ENCODE measurements around the gene GULP1. TPM values are rescaled to one million over a fixed set of nuclear protein-coding genes. Genes with fewer than 3 reads are reported as not detected.

GULP1 gene
- total RNA-seq, 4 donors from 2014 or later: 14.3 to 128 (median 95.7) TPM

DNA sequence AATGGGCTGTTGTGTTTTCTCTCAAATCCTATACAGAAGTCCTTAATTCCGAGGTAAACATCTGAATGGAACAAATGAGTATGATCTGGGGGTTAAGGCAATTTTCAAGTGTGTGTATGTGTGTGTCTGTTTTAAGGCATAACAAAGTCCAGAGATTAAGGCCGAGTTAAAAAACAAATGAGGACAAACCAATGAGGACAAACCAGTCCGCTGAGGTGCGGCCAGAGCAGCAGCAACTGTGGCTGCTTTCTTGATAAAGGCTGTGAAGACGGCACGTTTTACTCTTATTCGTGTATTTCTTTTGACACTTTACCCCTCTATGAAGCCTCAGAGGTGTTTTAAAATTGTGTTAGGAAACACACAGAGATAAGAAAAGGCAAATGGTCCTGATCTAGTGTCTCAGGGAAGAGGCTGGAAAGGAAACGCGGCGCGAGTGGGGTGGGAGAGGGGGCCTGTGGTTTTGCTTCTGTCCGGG, 495 bp upstream of the GULP1 start:
- Histone ChIP-seq H3K27ac (peak overlapping the region; percentile 98 to 99), H3K36me3 (no peaks in the 10 kb centered on the region), H3K9me3 (no peaks in the 10 kb centered on the region), H3K4me1 (peaks cover 0 to 11% of the 10 kb centered on the region in 2 donors), H3K27me3 (no peaks in the 10 kb centered on the region), H3K4me3 (peak overlapping the region; percentile 76 to 90)
- TF ChIP-seq, protein P1, sequence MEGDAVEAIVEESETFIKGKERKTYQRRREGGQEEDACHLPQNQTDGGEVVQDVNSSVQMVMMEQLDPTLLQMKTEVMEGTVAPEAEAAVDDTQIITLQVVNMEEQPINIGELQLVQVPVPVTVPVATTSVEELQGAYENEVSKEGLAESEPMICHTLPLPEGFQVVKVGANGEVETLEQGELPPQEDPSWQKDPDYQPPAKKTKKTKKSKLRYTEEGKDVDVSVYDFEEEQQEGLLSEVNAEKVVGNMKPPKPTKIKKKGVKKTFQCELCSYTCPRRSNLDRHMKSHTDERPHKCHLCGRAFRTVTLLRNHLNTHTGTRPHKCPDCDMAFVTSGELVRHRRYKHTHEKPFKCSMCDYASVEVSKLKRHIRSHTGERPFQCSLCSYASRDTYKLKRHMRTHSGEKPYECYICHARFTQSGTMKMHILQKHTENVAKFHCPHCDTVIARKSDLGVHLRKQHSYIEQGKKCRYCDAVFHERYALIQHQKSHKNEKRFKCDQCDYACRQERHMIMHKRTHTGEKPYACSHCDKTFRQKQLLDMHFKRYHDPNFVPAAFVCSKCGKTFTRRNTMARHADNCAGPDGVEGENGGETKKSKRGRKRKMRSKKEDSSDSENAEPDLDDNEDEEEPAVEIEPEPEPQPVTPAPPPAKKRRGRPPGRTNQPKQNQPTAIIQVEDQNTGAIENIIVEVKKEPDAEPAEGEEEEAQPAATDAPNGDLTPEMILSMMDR (IDR thresholded peaks at IDR 0.05): no peak
- TF ChIP-seq POLR2A (IDR thresholded peaks at IDR 0.05): no peak
- intact Hi-C loops (cut with DNase I; ENCODE audit: low total_unique reads): no loop called here
- DNase-seq: no peak

DNA sequence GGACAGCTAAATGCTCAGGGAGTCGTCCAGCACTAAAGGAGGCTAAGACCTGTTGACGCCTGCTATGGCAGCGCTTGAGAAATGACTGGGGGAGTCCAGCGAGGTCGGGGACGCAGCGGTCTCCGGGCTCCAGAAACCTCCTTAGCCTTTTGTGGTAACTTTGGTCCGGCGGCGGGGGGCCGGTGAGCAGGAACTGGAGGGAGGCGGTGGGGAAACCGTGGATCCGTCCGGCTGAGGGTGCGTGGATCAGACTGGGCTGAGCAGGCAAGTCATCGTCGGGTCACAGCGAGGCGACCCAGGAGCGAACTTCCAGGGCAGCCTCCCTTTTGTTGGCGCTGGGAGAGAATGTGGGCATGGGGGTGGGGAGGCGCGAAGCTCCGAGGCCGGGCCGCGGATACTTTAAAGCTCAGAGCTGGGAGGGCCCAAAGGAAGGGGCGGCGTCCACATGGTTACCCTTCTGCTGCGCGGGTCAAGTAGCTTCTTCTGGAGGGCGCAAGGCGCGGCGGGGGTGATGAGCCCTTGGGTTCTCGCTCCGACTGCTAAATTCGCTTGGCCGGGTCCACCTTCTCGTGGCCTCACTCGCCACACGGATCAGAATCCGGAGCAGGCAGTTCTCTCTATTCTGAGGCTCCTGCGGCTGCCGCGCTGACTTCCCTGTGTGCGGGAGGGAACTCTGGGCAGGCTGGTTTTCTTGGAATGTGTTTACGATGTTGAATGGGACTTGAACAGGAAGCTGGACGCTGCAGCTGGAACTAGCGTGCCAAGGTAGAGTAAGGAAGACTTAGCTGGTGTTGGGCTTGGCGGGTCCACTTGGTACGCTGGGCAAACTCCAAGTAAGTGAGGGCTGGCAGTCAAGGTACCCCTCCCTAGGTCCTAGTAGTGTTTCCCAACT, 920 bp downstream of the GULP1 start:
- H3K4me3 ChIP-seq: peak overlapping the region; percentile 76 to 90
- no peaks in the 10 kb centered on the region for H3K27me3 ChIP-seq
- H3K27ac ChIP-seq: peak overlapping the region; percentile 98 to 99
- TF ChIP-seq, protein P1 (IDR thresholded peaks at IDR 0.05): no peak
- peak; percentile 30 to 62 for TF ChIP-seq POLR2A (IDR thresholded peaks at IDR 0.05)
- no peaks in the 10 kb centered on the region for H3K36me3 ChIP-seq
- DNase-seq: peak; percentile 75 to 81
- peaks cover 0 to 11% of the 10 kb centered on the region in 2 donors for H3K4me1 ChIP-seq
- intact Hi-C loops (cut with DNase I; ENCODE audit: low total_unique reads): no loop called here
- no peaks in the 10 kb centered on the region for H3K9me3 ChIP-seq

DNA sequence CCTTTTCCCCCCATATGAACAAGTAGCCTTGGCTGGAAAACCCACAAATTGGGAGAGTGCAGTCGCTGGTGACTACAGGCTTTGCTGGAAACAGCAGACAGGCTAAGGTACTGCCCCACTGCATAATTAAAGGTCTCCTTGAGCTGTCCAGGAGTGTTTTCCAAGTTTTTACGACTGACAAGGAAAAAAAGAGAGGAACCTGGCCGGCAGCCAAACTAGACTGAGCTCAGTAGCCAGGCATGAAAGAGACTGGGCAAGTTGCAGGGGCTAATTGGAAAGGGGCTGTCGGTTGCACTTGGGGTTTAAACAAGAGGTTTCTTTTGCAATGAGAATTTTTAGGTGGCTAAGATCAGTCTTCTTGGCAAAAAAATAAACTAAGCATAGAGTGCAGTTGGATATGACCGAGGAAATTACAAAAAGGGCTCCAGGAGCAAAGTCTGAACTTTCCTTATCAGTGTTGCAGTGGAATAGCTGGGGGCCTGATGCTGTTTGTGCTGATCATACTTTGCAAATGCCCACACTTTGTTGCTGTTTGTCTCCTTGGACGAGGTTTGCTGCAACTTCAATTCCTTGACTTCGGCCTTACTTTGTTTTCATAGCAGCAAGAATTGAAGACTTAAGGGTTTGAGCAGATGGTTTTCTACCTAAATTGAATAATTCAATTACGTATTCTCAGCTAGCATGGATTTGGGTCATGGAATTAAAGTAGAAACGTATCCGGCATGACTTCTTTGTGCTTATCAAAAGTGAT, 2.1 kb downstream of the GULP1 start:
- H3K36me3 ChIP-seq: no peaks in the 10 kb centered on the region

DNA sequence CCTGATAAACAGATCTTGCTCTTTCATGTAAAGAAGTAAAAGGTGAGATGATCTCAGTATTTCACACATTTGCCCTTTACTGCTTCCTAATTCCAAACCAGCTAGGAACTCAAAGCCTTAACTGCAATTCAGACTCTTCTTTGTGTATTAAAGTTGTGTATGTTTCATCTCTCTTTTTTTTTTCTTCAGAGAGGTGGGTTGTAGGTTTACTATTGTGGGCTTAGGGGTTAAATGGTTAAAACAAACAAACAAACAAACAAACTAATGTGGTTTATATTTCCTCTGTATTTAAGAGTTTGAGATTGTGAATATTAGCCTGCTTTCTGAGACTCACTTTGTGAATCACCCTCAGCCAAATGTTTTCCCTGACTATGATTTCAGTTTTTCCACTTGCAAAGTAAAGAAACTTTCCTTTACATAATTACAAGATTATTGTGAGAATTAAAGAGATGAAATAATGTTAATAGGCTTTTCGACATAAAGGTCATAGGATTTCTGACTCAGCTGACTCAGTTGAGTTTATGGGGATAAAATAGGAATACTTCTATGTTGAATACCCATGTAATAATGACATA, 2.8 kb downstream of the GULP1 start:
- intact Hi-C loops (cut with DNase I; ENCODE audit: low total_unique reads): no loop called here
- Histone ChIP-seq H3K9me3 (no peaks in the 10 kb centered on the region), H3K4me3 (peak overlapping the region; percentile 76 to 90), H3K36me3 (no peaks in the 10 kb centered on the region), H3K27me3 (no peaks in the 10 kb centered on the region), H3K4me1 (peaks cover 0 to 11% of the 10 kb centered on the region in 2 donors), H3K27ac (peak overlapping the region; percentile 98 to 99)
- DNase-seq: no peak
- no peak for TF ChIP-seq POLR2A (IDR thresholded peaks at IDR 0.05)
- TF ChIP-seq, protein P1 (IDR thresholded peaks at IDR 0.05): no peak

More for the DNA sequence above, 2.1 kb downstream of the GULP1 start:
- Histone ChIP-seq H3K4me3 (peak overlapping the region; percentile 76 to 90), H3K4me1 (peaks cover 0 to 11% of the 10 kb centered on the region in 2 donors), H3K9me3 (no peaks in the 10 kb centered on the region), H3K27ac (peak overlapping the region; percentile 98 to 99), H3K27me3 (no peaks in the 10 kb centered on the region)
- intact Hi-C loops (cut with DNase I; ENCODE audit: low total_unique reads): no loop called here
- TF ChIP-seq, protein P1 (IDR thresholded peaks at IDR 0.05): no peak
- TF ChIP-seq POLR2A (IDR thresholded peaks at IDR 0.05): no peak
- peak; percentile 75 to 85 for DNase-seq

All from uterus (tissue), 4 donors.